NT2/D1 (cell line): ENCODE measurements around the gene F12.

Experiments
- YY1 ChIP-seq: IDR thresholded peaks from 2 replicates; pipeline ENCODE4 v1.6.1; 2011; ENCODE audit not compliant: insufficient read length, insufficient read depth
- ZNF274 ChIP-seq: IDR thresholded peaks from 2 replicates; pipeline ENCODE4 v1.6.1; 2011; ENCODE audit warnings: mild to moderate bottlenecking, low read depth, low read length

GRCh38 chr5:177412603-177413233, 3.4 kb upstream of the F12 start:
- TF ChIP-seq ZNF274, result no peak
- TF ChIP-seq YY1, result no peak
